Vagina (tissue), 2 donors: ENCODE data around the gene TTC39C.

ENCODE experiments used
- POLR2A ChIP-seq, 2 donors: fragments of 450-650 bp; IDR thresholded peaks; one replicate each; pipeline ENCODE4 v1.6.1; 2017; ENCODE audit warnings: antibody characterized with exemption in 2 of 2, mild to moderate bottlenecking in 2 of 2, moderate library complexity in 2 of 2
- POLR2AphosphoS5 ChIP-seq, 2 donors: sonication (generic); formaldehyde crosslinking; IDR thresholded peaks; one replicate each; pipeline ENCODE4 v1.9.0; 2017; ENCODE audit warnings: antibody characterized with exemption in 2 of 2, mild to moderate bottlenecking in 2 of 2, low read depth in 1 of 2; ENCODE audit not compliant: insufficient read depth in 1 of 2
- TF ChIP-seq, protein P1 (sequence below), 3 experiments: fragments of 450-650 bp in 2 of 3; fragments of 200-600 bp in 1 of 3; sonication (generic) in 1 of 3; IDR thresholded peaks; one replicate each; pipeline ENCODE4 v1.5.1; 2017 to 2019; ENCODE audit warnings: antibody characterized with exemption in 3 of 3, mild to moderate bottlenecking in 2 of 3, moderate library complexity in 2 of 3

DNA sequence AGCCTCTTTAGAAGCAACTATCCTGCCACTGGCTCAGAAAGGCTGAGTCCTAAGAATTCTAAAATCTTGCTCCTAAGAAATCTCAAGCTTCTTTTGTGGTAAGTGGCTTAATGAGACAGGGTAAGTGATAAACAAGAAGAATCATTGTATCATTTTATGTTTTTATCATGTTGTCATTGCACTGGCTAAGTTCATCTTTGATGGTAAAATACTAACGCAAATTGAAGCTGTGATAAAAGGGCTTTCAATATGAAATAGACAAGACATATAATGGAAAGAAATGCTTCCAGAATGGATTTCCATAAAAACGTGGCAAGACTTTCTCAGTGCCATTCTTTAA lies 21.6 kb upstream of the TTC39C start:
- TF ChIP-seq, protein P1, sequence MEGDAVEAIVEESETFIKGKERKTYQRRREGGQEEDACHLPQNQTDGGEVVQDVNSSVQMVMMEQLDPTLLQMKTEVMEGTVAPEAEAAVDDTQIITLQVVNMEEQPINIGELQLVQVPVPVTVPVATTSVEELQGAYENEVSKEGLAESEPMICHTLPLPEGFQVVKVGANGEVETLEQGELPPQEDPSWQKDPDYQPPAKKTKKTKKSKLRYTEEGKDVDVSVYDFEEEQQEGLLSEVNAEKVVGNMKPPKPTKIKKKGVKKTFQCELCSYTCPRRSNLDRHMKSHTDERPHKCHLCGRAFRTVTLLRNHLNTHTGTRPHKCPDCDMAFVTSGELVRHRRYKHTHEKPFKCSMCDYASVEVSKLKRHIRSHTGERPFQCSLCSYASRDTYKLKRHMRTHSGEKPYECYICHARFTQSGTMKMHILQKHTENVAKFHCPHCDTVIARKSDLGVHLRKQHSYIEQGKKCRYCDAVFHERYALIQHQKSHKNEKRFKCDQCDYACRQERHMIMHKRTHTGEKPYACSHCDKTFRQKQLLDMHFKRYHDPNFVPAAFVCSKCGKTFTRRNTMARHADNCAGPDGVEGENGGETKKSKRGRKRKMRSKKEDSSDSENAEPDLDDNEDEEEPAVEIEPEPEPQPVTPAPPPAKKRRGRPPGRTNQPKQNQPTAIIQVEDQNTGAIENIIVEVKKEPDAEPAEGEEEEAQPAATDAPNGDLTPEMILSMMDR (IDR thresholded peaks at IDR 0.05): no peak
- TF ChIP-seq POLR2AphosphoS5 (IDR thresholded peaks at IDR 0.05; ENCODE audit: insufficient read depth in 1 of 2, low read depth in 1 of 2): no peak
- no peak for TF ChIP-seq POLR2A (IDR thresholded peaks at IDR 0.05)
